HepG2 (cell line): ENCODE data around the gene MYL11. TPM values are rescaled to one million over a fixed set of nuclear protein-coding genes. Genes with fewer than 3 reads are reported as not detected.

Source experiments
- ATF7-NPFF ChIP-seq: sonication (generic); formaldehyde crosslinking; IDR thresholded peaks from 2 replicates; pipeline ENCODE4 v1.8.1; 2023; ENCODE audit warnings: mild to moderate bottlenecking, low read depth, missing genetic modification reagents, moderate library complexity
- CREM ChIP-seq, 2 experiments: sonication (generic) in 1 of 2; formaldehyde crosslinking in 1 of 2; IDR thresholded peaks; 2 replicates each; pipeline versions ENCODE4 v1.4.0 to v1.6.1; 2016 to 2020; ENCODE audit warnings: antibody characterized with exemption in 1 of 2, mild to moderate bottlenecking in 1 of 2, missing genetic modification reagents in 1 of 2
- FOXA3 ChIP-seq: IDR thresholded peaks from 2 replicates; pipeline ENCODE4 v1.6.1; 2016; ENCODE audit warnings: missing genetic modification reagents, missing compliant biosample characterization
- HNF4A ChIP-seq: sonication (generic); formaldehyde crosslinking; IDR thresholded peaks from 2 replicates; pipeline ENCODE4 v1.4.0; 2020; ENCODE audit warnings: missing genetic modification reagents
- HNRNPK ChIP-seq: fragments of 200-400 bp; formaldehyde crosslinking; IDR thresholded peaks from 2 replicates; pipeline ENCODE4 v1.6.1; 2018; ENCODE audit warnings: low read length, low read depth, moderate library complexity, mild to moderate bottlenecking; ENCODE audit not compliant: poor library complexity, severe bottlenecking
- HOXD1 ChIP-seq: sonication (generic); formaldehyde crosslinking; IDR thresholded peaks from 2 replicates; pipeline ENCODE4 v1.5.0; 2020; ENCODE audit warnings: missing genetic modification reagents
- KLF15 ChIP-seq: sonication (generic); formaldehyde crosslinking; IDR thresholded peaks from 2 replicates; pipeline ENCODE4 v1.8.1; 2023; ENCODE audit warnings: borderline replicate concordance, mild to moderate bottlenecking, inconsistent platforms, missing genetic modification reagents, mixed read lengths
- NFIB ChIP-seq: sonication (generic); formaldehyde crosslinking; IDR thresholded peaks from 2 replicates; pipeline ENCODE4 v1.9.0; 2021; ENCODE audit warnings: missing genetic modification reagents, mild to moderate bottlenecking, borderline replicate concordance
- NKX3-1 ChIP-seq: sonication (generic); formaldehyde crosslinking; IDR thresholded peaks from 2 replicates; pipeline ENCODE4 v1.5.0; 2020; ENCODE audit warnings: missing genetic modification reagents
- PHF20 ChIP-seq: sonication (generic); formaldehyde crosslinking; IDR thresholded peaks from 2 replicates; pipeline ENCODE4 v1.5.0; 2020; ENCODE audit warnings: mild to moderate bottlenecking, missing genetic modification reagents
- SOX5 ChIP-seq: IDR thresholded peaks from 2 replicates; pipeline ENCODE4 v1.6.1; 2016; ENCODE audit warnings: borderline replicate concordance
- TP53 ChIP-seq: sonication (generic); formaldehyde crosslinking; conservative IDR thresholded peaks from 2 replicates; pipeline ENCODE4 v1.4.0; 2020; ENCODE audit warnings: missing genetic modification reagents
- ZFP62 ChIP-seq: sonication (generic); formaldehyde crosslinking; IDR thresholded peaks from 2 replicates; pipeline ENCODE4 v1.4.0; 2020; ENCODE audit warnings: missing genetic modification reagents
- ZNF160 ChIP-seq: sonication (generic); formaldehyde crosslinking; IDR thresholded peaks from 2 replicates; pipeline ENCODE4 v1.8.0; 2022; ENCODE audit warnings: mild to moderate bottlenecking, inconsistent platforms, missing genetic modification reagents
- ZNF17 ChIP-seq: sonication (generic); formaldehyde crosslinking; IDR thresholded peaks from 2 replicates; pipeline ENCODE4 v1.5.0; 2020; ENCODE audit warnings: mild to moderate bottlenecking, missing genetic modification reagents
- ZNF292 ChIP-seq: sonication (generic); formaldehyde crosslinking; IDR thresholded peaks from 2 replicates; pipeline ENCODE4 v1.8.1; 2022; ENCODE audit warnings: mild to moderate bottlenecking, low read depth, missing genetic modification reagents, borderline replicate concordance
- ZNF709 ChIP-seq: sonication (generic); formaldehyde crosslinking; IDR thresholded peaks from 2 replicates; pipeline ENCODE4 v1.5.0; 2020; ENCODE audit warnings: mild to moderate bottlenecking, missing genetic modification reagents
- ZSCAN20 ChIP-seq: sonication (generic); formaldehyde crosslinking; IDR thresholded peaks from 2 replicates; pipeline ENCODE4 v1.4.0; 2020; ENCODE audit warnings: missing genetic modification reagents, mild to moderate bottlenecking, borderline replicate concordance
- polyA plus RNA-seq, 8 experiments: library from polyadenylated mRNA; depleted of rRNA in 3 of 8; stranded (reverse) in 7 of 8; unstranded in 1 of 8; fragments of >200 nt; fragmentation: Illumina TruSeq in 4 of 8; extraction: Trizol in 4 of 8; gene quantifications; 2 replicates each; pipeline versions ENCODE4 v1.2.1 to v1.2.3, GENCODE V29; 2011 to 2016; ENCODE audit warnings: low read depth in 4 of 8, missing spikeins in 1 of 8, mixed read lengths in 1 of 8; ENCODE audit not compliant: insufficient read depth in 1 of 8
- total RNA-seq, 5 experiments: library from RNA; depleted of rRNA; stranded (reverse); fragments of >200 nt; fragmentation: Illumina TruSeq; extraction: Trizol; gene quantifications; 2 replicates each; pipeline ENCODE4 v1.2.3, GENCODE V29; 2016; ENCODE audit warnings: low read depth in 1 of 5
- TF ChIP-seq, protein P1 (sequence below): sonication (generic); formaldehyde crosslinking; IDR thresholded peaks from 2 replicates; pipeline ENCODE4 v1.4.0; 2020; ENCODE audit warnings: mild to moderate bottlenecking, missing genetic modification reagents
- TF ChIP-seq, protein P2 (sequence below): IDR thresholded peaks from 2 replicates; pipeline ENCODE4 v1.6.1; 2016; ENCODE audit warnings: missing compliant biosample characterization, missing genetic modification reagents, borderline replicate concordance

Gene MYL11
- total and polyA plus RNA-seq, 2 of the 13 experiments (the other 11 are each of a cell fraction or from before 2014, with no cell fraction given): not detected

DNA sequence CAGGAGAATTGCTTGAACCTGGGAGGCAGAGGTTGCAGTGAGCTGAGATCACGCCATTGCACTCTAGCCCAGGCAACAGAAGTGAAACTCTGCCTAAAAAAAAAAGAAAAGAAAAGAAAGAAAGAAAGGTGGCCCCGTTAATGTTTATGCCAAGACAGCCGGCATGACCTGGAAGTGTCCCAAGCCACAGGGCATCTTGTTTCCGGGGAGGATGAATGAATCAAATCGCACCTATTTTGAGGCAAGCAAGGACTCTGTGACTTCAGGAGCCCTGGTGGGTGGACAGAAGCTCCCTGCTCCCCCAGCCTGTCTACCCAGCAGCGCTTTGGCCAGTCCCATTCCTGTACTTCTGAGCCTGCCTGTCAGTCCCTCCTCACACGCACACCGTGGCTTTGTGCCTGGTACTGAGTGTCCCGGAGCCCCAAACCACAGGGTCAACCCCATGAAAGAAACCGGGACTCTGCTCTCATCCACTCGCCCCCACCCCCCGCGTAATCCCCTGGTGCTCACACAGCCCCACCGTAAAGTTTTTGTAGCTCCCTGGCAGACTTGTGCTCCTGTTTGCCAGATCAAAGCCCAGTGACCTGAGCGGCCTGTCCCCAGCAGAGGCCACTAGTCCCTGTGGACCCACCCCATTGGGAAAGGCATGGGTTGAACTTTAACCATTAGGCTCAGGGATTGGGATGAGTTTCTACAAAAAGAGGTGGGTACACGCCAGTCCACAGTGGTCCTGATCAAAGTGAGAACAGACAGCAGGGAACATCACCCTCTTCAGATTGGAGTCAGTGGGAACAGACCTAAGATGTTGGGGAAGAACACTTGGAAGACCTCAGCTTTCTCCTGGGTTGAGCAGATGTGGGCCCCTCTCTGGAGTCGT lies 38.8 kb upstream of the MYL11 start (continued):
- no peak for TF ChIP-seq ZFP62
- TF ChIP-seq PHF20 (CRISPR knock-in tag): 0 out of 2 replicates have a peak, but pooled peaks have one; percentile 43
- TF ChIP-seq ZNF160 (CRISPR knock-in tag): peak; percentile 74; the same call in 1 of the 2 replicates
- peak; percentile 55; the same call in 1 of the 2 replicates for TF ChIP-seq FOXA3
- TF ChIP-seq, protein P1, sequence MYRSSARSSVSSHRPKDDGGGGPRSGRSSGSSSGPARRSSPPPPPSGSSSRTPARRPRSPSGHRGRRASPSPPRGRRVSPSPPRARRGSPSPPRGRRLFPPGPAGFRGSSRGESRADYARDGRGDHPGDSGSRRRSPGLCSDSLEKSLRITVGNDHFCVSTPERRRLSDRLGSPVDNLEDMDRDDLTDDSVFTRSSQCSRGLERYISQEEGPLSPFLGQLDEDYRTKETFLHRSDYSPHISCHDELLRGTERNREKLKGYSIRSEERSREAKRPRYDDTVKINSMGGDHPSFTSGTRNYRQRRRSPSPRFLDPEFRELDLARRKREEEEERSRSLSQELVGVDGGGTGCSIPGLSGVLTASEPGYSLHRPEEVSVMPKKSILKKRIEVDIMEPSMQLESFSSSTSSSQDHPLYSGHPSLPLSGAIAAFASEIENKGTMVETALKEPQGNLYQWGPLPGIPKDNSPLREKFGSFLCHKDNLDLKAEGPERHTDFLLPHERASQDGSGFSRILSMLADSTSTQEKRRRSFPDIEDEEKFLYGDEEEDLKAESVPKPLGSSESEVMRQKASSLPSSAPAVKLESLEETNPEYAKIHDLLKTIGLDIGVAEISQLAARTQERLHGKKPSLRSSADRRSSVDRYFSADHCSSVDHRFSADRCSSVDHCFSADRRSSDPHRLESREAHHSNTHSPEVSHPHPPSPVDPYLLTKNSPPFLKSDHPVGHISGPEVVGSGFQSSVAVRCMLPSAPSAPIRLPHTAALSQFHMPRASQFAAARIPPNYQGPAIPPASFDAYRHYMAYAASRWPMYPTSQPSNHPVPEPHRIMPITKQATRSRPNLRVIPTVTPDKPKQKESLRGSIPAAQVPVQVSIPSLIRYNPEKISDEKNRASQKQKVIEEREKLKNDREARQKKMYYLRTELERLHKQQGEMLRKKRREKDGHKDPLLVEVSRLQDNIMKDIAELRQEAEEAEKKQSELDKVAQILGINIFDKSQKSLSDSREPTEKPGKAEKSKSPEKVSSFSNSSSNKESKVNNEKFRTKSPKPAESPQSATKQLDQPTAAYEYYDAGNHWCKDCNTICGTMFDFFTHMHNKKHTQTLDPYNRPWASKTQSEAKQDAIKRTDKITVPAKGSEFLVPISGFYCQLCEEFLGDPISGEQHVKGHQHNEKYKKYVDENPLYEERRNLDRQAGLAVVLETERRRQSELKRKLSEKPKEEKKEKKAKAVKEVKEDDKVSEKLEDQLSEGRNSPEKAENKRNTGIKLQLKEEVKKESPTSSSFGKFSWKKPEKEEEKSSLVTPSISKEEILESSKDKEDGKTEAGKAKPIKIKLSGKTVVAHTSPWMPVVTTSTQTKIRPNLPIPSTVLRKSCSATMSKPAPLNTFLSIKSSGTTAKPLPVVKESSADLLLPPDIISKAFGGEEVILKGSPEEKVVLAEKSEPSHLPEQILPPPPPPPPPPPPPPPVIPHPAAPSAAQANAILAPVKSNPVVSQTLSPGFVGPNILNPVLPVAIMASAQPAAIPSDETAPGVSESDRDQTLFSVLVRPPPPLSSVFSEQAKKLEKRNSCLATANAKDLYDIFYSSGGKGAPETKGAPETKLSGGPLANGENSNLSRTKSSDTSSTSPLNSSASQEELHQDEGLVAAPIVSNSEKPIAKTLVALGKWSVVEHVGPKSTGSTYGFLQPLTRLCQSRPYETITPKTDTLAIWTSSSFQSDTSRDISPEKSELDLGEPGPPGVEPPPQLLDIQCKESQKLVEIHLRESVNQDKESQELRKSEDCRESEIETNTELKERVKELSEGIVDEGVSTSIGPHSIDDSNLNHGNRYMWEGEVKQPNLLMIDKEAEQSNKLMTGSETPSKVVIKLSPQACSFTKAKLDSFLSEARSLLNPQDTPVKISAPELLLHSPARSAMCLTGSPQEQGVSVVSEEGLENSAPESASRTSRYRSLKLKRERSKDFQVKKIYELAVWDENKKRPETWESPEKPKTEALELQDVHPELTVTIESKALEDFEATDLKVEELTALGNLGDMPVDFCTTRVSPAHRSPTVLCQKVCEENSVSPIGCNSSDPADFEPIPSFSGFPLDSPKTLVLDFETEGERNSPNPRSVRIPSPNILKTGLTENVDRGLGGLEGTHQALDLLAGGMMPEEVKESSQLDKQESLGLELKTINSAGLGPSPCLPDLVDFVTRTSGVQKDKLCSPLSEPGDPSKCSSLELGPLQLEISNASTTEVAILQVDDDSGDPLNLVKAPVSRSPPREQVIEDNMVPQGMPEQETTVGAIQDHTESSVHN (CRISPR knock-in tag): no peak
- peak; percentile 75; the same call in 1 of the 2 replicates for TF ChIP-seq ZNF17
- TF ChIP-seq HNF4A (CRISPR knock-in tag): peak; percentile 96
- TF ChIP-seq, protein P2, sequence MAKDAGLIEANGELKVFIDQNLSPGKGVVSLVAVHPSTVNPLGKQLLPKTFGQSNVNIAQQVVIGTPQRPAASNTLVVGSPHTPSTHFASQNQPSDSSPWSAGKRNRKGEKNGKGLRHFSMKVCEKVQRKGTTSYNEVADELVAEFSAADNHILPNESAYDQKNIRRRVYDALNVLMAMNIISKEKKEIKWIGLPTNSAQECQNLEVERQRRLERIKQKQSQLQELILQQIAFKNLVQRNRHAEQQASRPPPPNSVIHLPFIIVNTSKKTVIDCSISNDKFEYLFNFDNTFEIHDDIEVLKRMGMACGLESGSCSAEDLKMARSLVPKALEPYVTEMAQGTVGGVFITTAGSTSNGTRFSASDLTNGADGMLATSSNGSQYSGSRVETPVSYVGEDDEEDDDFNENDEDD: peak; percentile 30
- TF ChIP-seq KLF15 (CRISPR knock-in tag): no peak
- TF ChIP-seq NFIB (CRISPR knock-in tag): no peak
- TF ChIP-seq ZNF709 (CRISPR knock-in tag): 0 out of 2 replicates have a peak, but pooled peaks have one; percentile 68
- peak; percentile 44; the same call in 1 of the 2 replicates for TF ChIP-seq HOXD1 (CRISPR knock-in tag)
- TF ChIP-seq CREM (IDR thresholded peaks at IDR 0.05): peak; percentile 67
- TF ChIP-seq CREM (CRISPR knock-in tag; IDR thresholded peaks at IDR 0.05): no peak
- peak; percentile 70; the same call in 1 of the 2 replicates for TF ChIP-seq TP53 (CRISPR knock-in tag)
- 0 out of 2 replicates have a peak, but pooled peaks have one; percentile 3 for TF ChIP-seq ZNF292 (CRISPR knock-in tag)
- no peak for TF ChIP-seq HNRNPK
- peak; percentile 24; the same call in 1 of the 2 replicates for TF ChIP-seq ZSCAN20 (CRISPR knock-in tag)
- peak; percentile 44; the same call in 1 of the 2 replicates for TF ChIP-seq SOX5
- TF ChIP-seq ATF7-NPFF (CRISPR knock-in tag): peak; percentile 75
- no peak for TF ChIP-seq NKX3-1 (CRISPR knock-in tag)
